T-helper 2 cell treated with Interferon-gamma antibody and Interleukin-4, amounts not matched to agents 5 μg/mL and 100 μg/mL, for 36 hours (primary cell): Measurements from ENCODE around the gene RIN1.

Source experiments
- DNase-seq: peaks from one replicate; pipeline ENCODE4 v3.0.0; 2021; ENCODE audit warnings: low spot score
- H3K27ac Mint-ChIP-seq: one replicate; pipeline ENCODE4 v1.8.0; 2021; ENCODE audit warnings: mild to moderate bottlenecking, mixed read lengths
- H3K27me3 Mint-ChIP-seq: one replicate; pipeline ENCODE4 v1.8.0; 2021; ENCODE audit warnings: low read depth, mixed read lengths
- H3K36me3 Mint-ChIP-seq: one replicate; pipeline ENCODE4 v1.8.0; 2021; ENCODE audit warnings: low read depth, mixed read lengths
- H3K4me1 Mint-ChIP-seq: one replicate; pipeline ENCODE4 v1.8.0; 2021; ENCODE audit warnings: low read depth, mixed read lengths
- H3K4me3 Mint-ChIP-seq: one replicate; pipeline ENCODE4 v1.8.0; 2022; ENCODE audit warnings: mild to moderate bottlenecking, moderate library complexity, mixed read lengths
- H3K9me3 Mint-ChIP-seq: one replicate; pipeline ENCODE4 v1.8.0; 2021; ENCODE audit warnings: mixed read lengths

Gene RIN1

DNA sequence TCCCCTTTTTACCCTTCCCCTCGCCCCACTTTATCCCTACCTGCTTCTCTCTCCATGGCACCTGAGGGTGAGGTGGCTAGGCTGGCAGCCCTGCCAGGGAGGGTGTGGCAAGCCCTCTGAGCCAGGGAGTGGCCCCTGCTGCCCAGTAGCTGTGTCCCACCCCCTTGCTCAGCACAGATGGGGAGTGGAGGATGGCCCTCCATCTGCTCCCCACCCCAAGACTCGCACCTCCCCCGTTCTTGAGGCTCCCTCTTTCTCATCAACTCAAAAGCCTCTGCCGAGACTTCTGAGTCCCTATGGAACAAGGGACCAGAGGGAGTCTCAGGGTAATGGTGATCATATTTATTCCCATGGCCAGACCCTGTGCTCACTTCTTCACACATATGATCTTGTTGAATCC, 42.9 kb downstream of the RIN1 start:
- peaks cover 3% of the 10 kb centered on the region for H3K36me3 Mint-ChIP-seq
- no peak for DNase-seq
- H3K4me1 Mint-ChIP-seq: peaks cover 13% of the 10 kb centered on the region
- no peaks in the 10 kb centered on the region for H3K9me3 Mint-ChIP-seq
- H3K27me3 Mint-ChIP-seq: peaks cover 37% of the 10 kb centered on the region
- H3K27ac Mint-ChIP-seq: no peak overlapping the region
- peak overlapping the region; percentile 15 for H3K4me3 Mint-ChIP-seq

DNA sequence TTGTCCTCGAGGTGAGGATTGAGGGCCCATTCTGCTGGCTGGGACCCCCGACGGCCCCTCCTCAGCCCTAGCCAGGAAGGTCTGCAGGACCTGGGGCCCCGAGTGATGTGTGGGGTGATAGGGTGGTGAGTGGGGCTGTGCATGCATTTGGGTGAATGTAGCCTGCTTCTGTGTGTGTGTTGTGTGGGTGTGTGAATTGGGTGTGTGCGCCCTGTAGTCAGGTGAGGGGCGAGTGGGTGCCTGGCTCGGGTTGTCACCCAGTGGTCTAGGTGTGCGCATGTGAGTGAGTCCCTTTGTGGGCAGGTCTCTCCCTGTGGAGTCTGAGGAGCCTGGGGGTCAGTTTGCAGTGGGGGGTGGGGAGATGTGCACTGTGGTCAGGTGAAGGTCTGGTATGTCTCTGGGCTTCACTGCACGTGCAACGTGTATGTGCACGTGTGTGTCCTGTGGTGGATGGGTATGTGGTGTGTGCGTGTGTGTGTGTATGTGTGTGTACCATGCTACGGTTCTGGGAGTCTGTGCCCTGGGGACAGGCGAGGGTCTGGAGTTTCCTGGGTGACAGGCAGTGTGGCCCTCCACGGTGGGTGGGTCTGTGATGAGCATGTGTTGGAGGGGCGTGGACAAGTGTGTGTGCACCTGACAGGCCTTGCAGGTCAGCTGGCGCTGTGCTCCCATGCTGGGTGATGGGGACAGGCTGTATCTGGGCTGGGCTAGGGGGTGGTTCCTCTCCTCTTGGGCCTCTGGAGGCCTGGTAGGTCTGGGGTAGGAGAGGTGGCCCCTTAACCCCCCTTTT, 43.5 kb downstream of the RIN1 start:
- peaks cover 37% of the 10 kb centered on the region for H3K27me3 Mint-ChIP-seq
- H3K27ac Mint-ChIP-seq: no peak overlapping the region
- peaks cover 3% of the 10 kb centered on the region for H3K36me3 Mint-ChIP-seq
- DNase-seq: no peak
- H3K4me3 Mint-ChIP-seq: peak overlapping the region; percentile 37
- peaks cover 13% of the 10 kb centered on the region for H3K4me1 Mint-ChIP-seq
- no peaks in the 10 kb centered on the region for H3K9me3 Mint-ChIP-seq

DNA sequence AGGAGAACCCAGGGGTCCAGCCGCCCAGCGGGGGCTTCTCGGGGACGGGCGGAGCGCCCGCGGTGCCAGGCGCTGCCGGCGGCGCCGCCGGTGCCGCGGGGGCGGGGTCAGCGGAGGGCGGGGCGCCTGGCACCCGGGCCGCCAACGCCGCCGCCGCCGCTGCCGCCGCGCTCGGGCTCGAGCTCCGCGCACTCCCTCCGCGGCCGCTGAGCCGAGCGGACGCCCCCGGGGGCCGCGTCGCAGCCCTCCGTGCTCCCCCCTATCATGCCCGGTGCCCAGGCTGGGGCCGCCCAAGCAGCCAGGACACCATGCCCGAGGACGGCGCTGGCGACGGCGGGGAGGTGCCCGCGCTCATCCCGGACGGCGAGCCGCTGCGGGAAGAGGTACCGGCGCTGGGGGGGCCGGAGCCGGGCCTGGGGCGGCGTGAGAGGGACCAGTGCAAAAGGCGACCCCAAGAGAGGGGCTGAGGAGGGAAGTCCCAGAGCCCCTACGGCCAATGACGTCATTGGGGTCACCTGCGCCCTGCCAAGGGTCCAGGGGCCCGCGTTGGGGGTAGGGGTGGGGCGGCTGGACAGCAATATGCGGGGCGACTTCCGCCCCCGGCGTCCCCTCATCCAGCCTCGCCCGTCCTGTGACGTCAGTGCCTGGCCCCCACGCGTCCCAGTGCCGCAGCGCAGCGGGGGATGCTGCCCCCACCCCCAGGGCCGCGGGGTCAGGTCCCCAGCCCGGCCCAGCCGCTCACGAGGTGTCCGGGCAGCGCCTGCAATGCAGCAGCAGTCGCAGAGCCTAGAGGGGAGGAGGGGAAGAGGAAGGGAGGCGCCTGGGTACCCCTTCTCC, 44.3 kb downstream of the RIN1 start, which contains the start of gene TMEM151A:
Gene TMEM151A (plus strand): TSS at position 189 of the 837 bp plus-strand sequence. CDS start 120 bp downstream, at position 309.
- H3K27me3 Mint-ChIP-seq: peaks cover 37% of the 10 kb centered on the region
- H3K9me3 Mint-ChIP-seq: no peaks in the 10 kb centered on the region
- no peak for DNase-seq
- peak within 1 kb of the TSS; percentile 87 for H3K4me3 Mint-ChIP-seq
- no peak within 1 kb of the TSS for H3K27ac Mint-ChIP-seq
- H3K36me3 Mint-ChIP-seq: peaks cover 3% of the 10 kb centered on the region
- peaks cover 16% of the 10 kb centered on the region for H3K4me1 Mint-ChIP-seq

DNA sequence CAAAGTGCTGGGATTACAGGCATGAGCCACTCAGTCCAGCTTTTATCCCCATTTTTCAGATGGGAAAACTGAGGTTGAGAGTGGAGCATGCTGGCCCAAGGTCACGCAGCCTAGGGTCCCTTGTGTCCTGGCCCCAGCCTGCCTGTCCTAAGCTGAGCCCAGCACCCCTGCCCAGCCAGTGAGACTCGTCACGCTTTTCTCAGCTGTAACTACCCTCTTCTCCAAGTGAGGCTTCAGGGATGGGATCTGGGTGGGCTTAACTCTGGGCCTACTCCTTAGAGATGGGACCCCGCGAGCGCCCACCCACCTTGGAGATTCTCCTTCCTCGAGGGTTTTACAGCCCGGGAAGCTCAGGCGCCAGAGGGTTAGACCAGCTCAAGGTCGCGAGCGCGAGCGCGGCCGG, 44.9 kb downstream of the RIN1 start:
- H3K4me1 Mint-ChIP-seq: peaks cover 16% of the 10 kb centered on the region
- H3K4me3 Mint-ChIP-seq: no peak overlapping the region
- peaks cover 36% of the 10 kb centered on the region for H3K27me3 Mint-ChIP-seq
- peaks cover 3% of the 10 kb centered on the region for H3K36me3 Mint-ChIP-seq
- H3K27ac Mint-ChIP-seq: no peak overlapping the region
- DNase-seq: no peak
- H3K9me3 Mint-ChIP-seq: no peaks in the 10 kb centered on the region

DNA sequence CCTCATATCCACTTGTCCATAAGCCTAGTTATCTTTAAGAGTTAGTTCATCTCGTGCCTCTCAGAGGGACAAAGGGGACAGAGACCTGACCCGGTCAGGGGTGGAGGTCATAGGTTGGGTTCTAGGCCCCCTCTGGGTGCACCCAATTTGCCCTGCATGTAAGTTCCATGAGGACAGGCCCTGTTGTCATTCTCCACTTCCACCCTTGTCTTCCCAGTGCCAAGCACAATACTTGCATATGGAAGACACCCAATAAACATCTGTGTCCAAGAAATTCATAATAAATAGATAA, 46.0 kb downstream of the RIN1 start:
- peaks cover 16% of the 10 kb centered on the region for H3K4me1 Mint-ChIP-seq
- no peak overlapping the region for H3K27ac Mint-ChIP-seq
- no peak for DNase-seq
- H3K36me3 Mint-ChIP-seq: peaks cover 3% of the 10 kb centered on the region
- no peaks in the 10 kb centered on the region for H3K9me3 Mint-ChIP-seq
- peaks cover 34% of the 10 kb centered on the region for H3K27me3 Mint-ChIP-seq
- H3K4me3 Mint-ChIP-seq: peak overlapping the region; percentile 87

DNA sequence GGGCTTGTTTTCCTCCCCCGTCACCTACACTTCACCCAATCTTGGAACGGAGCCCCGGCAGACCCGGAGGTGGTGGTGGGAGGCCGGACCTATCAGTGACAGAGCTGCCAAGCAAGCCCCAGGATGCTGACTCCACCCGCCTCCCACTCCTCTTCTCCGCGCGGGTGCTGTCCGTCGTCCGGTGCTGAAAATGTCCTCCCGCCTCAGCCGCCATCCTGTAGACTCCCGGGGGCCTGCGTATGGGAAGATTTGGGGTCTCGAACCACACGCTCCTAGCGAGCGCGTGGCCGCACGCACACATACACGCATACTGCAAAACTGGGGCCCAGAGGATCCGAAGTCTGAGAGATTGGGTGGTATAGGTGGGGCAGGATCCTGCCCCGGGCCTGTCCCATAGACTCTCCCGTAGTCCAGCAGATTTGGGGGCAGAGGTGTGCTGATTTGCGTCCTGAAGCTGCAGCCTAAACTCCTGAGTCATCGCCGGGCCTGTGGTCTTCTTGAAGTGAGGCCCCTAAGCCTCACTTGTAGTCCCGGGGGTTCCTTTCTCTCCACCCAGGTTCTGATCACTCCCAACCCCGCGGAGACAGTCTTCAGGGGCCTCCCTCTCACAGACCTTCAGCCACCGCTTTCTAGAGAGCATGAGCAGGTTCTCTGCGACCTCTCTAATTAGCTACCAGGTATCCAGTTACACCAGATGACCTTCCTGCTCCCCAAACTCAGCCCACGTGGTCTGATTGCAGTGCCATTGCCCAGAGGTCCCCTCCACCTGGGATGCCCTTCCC, 46.5 kb downstream of the RIN1 start:
- H3K27me3 Mint-ChIP-seq: peaks cover 34% of the 10 kb centered on the region
- peaks cover 16% of the 10 kb centered on the region for H3K4me1 Mint-ChIP-seq
- H3K27ac Mint-ChIP-seq: peak overlapping the region; percentile 92
- peaks cover 3% of the 10 kb centered on the region for H3K36me3 Mint-ChIP-seq
- H3K9me3 Mint-ChIP-seq: no peaks in the 10 kb centered on the region
- peak overlapping the region; percentile 87 for H3K4me3 Mint-ChIP-seq
- DNase-seq: peak; percentile 86

DNA sequence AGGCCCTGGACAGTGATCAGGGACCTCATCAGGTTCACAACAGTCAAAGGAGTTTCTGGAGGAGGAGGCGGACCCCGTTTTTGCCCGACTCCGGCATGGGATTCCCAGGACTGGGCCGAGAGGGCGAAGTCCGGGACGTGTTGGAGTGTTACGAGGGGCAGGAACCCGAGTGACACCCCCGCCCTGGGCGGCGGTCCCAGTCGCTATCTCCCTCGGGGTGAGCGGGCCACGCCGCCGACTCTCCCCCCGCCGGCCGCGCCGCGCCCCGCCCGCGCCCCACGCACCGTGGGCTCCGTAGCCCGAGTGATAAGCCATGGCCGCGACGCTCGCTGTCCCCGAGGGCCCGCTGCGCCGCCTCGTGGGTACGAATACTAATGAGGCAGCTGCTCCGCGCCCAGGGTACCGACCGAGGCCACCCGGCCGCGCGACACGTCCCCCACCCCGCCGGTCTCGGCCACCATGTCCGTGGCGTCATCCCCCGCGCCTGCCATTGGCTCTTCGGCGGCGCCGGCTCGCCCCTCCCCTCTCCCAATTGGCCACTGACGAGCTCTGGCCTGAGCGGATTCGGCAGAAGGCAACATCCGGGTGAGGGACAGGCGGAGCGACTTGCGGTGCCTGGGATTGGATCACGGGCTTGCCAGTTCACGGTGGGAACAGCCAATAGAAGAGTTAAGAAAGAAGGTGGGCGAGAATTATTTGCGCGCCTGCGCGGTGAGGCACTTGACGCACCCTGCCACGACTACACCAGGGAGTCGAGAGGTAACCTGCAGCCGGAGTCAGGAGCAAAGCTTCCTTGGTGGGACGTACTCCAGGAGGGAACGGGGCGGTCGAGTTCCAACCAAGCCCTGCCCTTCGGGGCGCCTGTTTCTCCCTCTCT, 47.3 kb downstream of the RIN1 start, which contains the start of gene YIF1A:
Gene YIF1A (minus strand): TSS at position 473 of the 877 bp plus-strand sequence. CDS start 158 bp downstream, at position 315.
- H3K27ac Mint-ChIP-seq: peak within 1 kb of the TSS; percentile 92
- no peaks in the 10 kb centered on the region for H3K9me3 Mint-ChIP-seq
- H3K27me3 Mint-ChIP-seq: peaks cover 32% of the 10 kb centered on the region
- peaks cover 16% of the 10 kb centered on the region for H3K4me1 Mint-ChIP-seq
- H3K36me3 Mint-ChIP-seq: peaks cover 3% of the 10 kb centered on the region
- peak within 1 kb of the TSS; percentile 92 for H3K4me3 Mint-ChIP-seq
- DNase-seq: peak; percentile 99

DNA sequence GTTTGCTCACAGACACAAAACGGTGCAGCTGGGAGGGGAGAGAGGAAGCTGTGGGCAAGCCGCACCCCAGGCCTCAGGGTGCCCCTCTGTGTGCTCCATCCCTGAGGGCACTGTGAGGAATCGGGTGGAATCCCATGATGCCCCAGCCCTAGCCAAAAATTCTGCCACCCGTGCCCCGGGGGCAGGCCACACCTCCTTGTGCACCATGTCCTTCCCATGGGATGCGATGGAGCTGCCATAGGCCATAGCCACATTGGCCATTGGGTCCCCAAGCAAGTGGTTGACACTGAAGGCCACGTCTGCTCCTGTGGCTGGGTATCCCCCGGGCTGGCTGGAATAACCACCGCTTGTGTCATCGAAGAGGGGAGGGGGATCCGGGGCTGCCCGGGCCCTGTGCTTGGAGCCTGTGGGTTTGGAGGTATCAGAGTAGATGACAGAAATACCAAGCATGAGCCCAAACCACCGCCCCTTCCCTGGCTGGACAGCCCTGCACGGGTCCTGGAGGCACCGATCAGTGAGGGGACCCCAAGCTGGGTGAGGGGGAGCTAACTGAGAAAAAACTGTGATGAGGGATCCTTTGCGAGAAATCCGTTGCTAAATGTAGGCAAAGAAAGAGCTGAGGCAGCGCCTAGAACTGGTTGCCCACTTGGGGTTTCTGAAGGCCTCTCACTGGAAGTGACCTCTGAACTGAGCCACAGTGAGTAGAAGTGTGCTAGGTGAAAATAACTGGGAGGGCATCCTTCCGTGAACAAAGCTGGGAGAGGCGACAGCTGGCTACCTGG, 48.2 kb downstream of the RIN1 start:
- peak overlapping the region; percentile 91 for H3K27ac Mint-ChIP-seq
- peaks cover 25% of the 10 kb centered on the region for H3K27me3 Mint-ChIP-seq
- DNase-seq: no peak
- H3K9me3 Mint-ChIP-seq: no peaks in the 10 kb centered on the region
- H3K36me3 Mint-ChIP-seq: peaks cover 3% of the 10 kb centered on the region
- H3K4me1 Mint-ChIP-seq: peaks cover 16% of the 10 kb centered on the region
- peak overlapping the region; percentile 92 for H3K4me3 Mint-ChIP-seq

DNA sequence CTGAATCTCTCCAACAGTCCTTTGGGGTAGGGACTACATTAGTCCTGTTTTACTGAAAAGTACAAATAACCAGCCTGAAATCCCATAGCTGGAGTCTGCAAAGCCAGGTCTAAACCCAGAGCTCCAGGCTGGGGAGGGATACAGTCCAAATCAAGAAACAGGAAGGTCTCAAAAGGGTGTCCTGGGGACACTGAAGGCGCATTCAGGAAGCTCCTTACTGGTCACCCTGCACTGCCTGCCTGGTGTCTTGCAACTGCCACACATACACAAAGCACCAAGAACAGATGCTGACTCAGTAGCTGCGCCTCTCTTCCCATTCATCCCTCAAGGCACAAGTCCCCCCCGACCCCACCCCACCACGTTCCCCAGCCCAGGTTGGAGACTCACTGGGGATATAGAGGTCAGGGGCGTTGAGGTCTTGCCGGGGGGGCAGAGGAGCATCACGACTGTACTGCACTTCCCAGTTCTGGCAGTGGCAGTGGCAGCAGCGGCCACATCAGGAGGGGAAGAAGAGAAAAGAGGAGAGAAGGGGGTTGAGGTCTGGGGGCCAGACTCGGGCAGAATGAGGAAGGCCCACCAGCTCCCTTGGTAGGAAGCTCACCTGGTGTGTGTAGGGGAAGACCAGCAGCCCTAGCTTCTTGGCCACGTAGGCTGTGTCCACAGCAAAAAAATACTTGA, 48.9 kb downstream of the RIN1 start:
- peaks cover 2% of the 10 kb centered on the region for H3K36me3 Mint-ChIP-seq
- H3K9me3 Mint-ChIP-seq: no peaks in the 10 kb centered on the region
- H3K4me3 Mint-ChIP-seq: peak overlapping the region; percentile 92
- H3K4me1 Mint-ChIP-seq: peaks cover 12% of the 10 kb centered on the region
- H3K27ac Mint-ChIP-seq: peak overlapping the region; percentile 28
- no peak for DNase-seq
- H3K27me3 Mint-ChIP-seq: peaks cover 18% of the 10 kb centered on the region

DNA sequence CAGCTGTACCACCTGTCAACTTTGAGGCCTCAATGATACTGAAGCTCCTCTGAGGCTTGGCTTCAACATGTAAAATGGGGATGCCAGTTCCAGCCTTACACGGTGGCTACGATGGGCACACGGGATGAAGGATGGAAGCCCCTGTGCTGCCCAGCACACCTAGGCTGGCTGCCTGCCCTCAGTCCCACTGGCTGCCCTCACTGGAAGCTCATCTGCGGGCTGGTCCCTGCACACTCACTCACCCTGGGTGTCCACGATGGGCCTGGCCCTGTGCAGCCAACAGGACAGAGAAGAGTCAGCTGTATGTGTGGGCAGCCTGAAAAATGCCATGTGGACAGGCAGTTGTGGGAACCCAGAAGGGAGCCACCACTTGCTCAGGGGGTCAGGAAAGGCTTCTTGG, 49.5 kb downstream of the RIN1 start:
- Mint-ChIP-seq H3K9me3 (no peaks in the 10 kb centered on the region), H3K27me3 (peaks cover 17% of the 10 kb centered on the region), H3K4me3 (no peak overlapping the region), H3K27ac (no peak overlapping the region), H3K4me1 (peaks cover 15% of the 10 kb centered on the region), H3K36me3 (peaks cover 2% of the 10 kb centered on the region)
- no peak for DNase-seq

DNA sequence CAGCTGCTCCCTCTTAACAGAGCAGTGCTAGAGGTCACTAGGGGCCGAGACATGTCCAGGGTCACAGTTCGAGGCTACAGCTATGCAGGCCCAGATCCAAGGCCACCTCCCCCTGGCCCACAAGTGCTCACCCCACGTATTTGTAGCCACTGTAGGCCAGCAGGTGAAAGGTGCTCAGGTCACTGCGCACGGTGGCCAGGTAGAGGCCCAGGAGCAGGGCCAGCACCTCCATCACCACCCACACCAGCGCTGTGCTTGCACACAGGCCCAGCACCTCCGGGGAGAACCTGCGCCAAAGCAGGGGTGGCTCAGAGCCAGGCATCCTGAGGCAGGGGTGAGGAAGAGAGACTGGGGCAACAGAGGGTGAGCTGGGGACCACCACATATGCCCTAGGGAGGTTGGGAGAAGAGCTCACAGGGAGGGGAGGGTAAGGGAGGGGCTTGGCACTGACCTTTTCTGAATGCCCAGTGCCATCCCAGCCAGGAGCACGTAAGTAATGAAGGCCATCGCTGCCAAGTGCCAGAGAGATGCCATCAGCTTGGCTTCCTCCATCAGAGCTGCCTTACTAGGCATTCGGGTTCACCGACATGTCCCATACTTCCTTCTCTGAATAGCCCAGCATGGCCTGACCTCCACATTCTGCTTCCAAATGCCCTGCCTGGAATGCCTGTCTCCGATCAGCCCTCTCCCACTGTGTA, 50.8 kb downstream of the RIN1 start:
- Mint-ChIP-seq H3K9me3 (no peaks in the 10 kb centered on the region), H3K36me3 (peaks cover 2% of the 10 kb centered on the region), H3K27me3 (peaks cover 10% of the 10 kb centered on the region), H3K4me3 (no peak overlapping the region), H3K27ac (no peak overlapping the region), H3K4me1 (peaks cover 17% of the 10 kb centered on the region)
- DNase-seq: no peak
